Measurements from ENCODE around the gene TAAR2.

DNA sequence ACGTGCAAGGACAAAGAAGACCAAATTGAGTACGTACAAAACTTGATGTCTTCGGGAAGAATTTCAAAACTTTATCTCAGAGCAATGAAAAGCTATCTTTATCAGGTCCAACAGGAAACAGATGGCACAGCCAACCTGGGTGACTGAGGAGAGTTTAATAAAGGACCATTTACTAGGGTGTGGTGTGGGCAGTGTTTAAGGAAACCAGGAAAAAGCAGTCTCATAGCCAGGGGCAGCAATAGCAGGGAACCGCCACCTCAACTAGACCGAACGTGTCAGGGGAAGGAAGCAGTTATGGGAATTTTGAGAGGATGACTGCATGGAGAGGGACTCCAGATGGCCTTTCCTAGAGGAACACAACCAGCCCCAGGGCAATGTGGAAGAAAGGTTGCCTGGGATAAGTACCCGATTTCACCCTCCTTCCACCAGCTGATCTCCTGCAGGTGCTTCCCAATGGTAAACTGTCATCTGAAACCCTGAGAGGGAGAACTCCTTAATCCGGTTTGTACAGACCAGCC is 19.4 kb downstream of the TAAR2 start:
- TF ChIP-seq, protein P1, sequence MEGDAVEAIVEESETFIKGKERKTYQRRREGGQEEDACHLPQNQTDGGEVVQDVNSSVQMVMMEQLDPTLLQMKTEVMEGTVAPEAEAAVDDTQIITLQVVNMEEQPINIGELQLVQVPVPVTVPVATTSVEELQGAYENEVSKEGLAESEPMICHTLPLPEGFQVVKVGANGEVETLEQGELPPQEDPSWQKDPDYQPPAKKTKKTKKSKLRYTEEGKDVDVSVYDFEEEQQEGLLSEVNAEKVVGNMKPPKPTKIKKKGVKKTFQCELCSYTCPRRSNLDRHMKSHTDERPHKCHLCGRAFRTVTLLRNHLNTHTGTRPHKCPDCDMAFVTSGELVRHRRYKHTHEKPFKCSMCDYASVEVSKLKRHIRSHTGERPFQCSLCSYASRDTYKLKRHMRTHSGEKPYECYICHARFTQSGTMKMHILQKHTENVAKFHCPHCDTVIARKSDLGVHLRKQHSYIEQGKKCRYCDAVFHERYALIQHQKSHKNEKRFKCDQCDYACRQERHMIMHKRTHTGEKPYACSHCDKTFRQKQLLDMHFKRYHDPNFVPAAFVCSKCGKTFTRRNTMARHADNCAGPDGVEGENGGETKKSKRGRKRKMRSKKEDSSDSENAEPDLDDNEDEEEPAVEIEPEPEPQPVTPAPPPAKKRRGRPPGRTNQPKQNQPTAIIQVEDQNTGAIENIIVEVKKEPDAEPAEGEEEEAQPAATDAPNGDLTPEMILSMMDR (IDR thresholded peaks at IDR 0.05) = no peak
- no peak for TF ChIP-seq POLR2A (IDR thresholded peaks at IDR 0.05)
